IMR-90 (cell line): ENCODE data around the gene CCDC194.

Experiments
- CEBPB ChIP-seq: IDR thresholded peaks from 2 replicates; pipeline ENCODE4 v1.6.1; 2012; ENCODE audit warnings: low read depth, low read length, improper control_type of control experiment
- CHD1 ChIP-seq: IDR thresholded peaks from 2 replicates; pipeline ENCODE4 v1.6.1; 2012; ENCODE audit warnings: low read depth, low read length, improper control_type of control experiment
- MXI1 ChIP-seq: IDR thresholded peaks from 2 replicates; pipeline ENCODE4 v1.6.1; 2012; ENCODE audit warnings: low read depth, mild to moderate bottlenecking, low read length, moderate library complexity, borderline replicate concordance
- POLR2A ChIP-seq: IDR thresholded peaks from 2 replicates; pipeline ENCODE4 v1.6.1; 2012; ENCODE audit warnings: mild to moderate bottlenecking, low read depth, low read length
- RAD21 ChIP-seq: IDR thresholded peaks from 2 replicates; pipeline ENCODE4 v1.6.1; 2012; ENCODE audit warnings: low read length, improper control_type of control experiment
- RCOR1 ChIP-seq: IDR thresholded peaks from 2 replicates; pipeline ENCODE4 v1.6.1; 2012; ENCODE audit warnings: mild to moderate bottlenecking, low read length, improper control_type of control experiment; ENCODE audit not compliant: insufficient replicate concordance
- RFX5 ChIP-seq: IDR thresholded peaks from 2 replicates; pipeline ENCODE4 v1.8.0; 2012; ENCODE audit warnings: low read depth, mild to moderate bottlenecking, low read length, moderate library complexity
- TF ChIP-seq, protein P1 (sequence below): conservative IDR thresholded peaks from 2 replicates; pipeline ENCODE4 v1.5.1; 2012; ENCODE audit warnings: mild to moderate bottlenecking, low read depth, low read length, improper control_type of control experiment
- TF ChIP-seq, protein P2 (sequence below): fragments of 150-350 bp; IDR thresholded peaks from 2 replicates; pipeline ENCODE4 v1.6.1; 2016; ENCODE audit warnings: low read depth, mild to moderate bottlenecking, low read length, moderate library complexity, borderline replicate concordance

DNA sequence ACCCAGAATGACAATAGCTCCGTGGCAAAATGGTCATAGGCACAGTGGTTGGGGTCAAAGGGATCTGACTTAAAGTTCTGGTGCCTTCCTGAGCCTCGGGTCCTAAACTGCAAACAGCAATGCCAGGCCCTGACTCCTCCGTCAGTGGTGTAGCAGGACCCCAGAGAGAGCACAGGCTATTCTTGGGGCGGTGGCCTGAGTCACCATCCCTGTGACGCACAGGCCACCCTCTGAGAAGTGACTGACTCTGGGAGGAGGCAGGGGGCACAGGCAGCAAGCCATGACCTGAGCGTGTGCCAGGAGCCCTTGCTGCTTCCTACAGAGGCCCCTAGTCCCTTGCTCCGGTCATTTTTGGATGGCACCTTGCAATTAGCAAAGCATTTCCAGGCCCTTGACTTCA, 35.6 kb downstream of the CCDC194 start:
- TF ChIP-seq, protein P1, sequence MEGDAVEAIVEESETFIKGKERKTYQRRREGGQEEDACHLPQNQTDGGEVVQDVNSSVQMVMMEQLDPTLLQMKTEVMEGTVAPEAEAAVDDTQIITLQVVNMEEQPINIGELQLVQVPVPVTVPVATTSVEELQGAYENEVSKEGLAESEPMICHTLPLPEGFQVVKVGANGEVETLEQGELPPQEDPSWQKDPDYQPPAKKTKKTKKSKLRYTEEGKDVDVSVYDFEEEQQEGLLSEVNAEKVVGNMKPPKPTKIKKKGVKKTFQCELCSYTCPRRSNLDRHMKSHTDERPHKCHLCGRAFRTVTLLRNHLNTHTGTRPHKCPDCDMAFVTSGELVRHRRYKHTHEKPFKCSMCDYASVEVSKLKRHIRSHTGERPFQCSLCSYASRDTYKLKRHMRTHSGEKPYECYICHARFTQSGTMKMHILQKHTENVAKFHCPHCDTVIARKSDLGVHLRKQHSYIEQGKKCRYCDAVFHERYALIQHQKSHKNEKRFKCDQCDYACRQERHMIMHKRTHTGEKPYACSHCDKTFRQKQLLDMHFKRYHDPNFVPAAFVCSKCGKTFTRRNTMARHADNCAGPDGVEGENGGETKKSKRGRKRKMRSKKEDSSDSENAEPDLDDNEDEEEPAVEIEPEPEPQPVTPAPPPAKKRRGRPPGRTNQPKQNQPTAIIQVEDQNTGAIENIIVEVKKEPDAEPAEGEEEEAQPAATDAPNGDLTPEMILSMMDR = no peak
- TF ChIP-seq RCOR1 = no peak
- TF ChIP-seq MXI1 = no peak
- TF ChIP-seq CEBPB = no peak
- TF ChIP-seq POLR2A = no peak
- TF ChIP-seq, protein P2, sequence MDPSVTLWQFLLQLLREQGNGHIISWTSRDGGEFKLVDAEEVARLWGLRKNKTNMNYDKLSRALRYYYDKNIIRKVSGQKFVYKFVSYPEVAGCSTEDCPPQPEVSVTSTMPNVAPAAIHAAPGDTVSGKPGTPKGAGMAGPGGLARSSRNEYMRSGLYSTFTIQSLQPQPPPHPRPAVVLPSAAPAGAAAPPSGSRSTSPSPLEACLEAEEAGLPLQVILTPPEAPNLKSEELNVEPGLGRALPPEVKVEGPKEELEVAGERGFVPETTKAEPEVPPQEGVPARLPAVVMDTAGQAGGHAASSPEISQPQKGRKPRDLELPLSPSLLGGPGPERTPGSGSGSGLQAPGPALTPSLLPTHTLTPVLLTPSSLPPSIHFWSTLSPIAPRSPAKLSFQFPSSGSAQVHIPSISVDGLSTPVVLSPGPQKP = no peak
- no peak for TF ChIP-seq RAD21
- no peak for TF ChIP-seq RFX5
- TF ChIP-seq CHD1 = no peak
